GM19372 (cell line): ENCODE measurements around the gene CENPW.

ENCODE experiments used
- ATAC-seq: cut with Tn5 transposase; IDR thresholded peaks from one replicate; pipeline ENCODE4 v1.9.1; 2021; ENCODE audit warnings: mild to moderate bottlenecking, low read depth, moderate library complexity; ENCODE audit not compliant: unreplicated experiment

Gene CENPW

DNA sequence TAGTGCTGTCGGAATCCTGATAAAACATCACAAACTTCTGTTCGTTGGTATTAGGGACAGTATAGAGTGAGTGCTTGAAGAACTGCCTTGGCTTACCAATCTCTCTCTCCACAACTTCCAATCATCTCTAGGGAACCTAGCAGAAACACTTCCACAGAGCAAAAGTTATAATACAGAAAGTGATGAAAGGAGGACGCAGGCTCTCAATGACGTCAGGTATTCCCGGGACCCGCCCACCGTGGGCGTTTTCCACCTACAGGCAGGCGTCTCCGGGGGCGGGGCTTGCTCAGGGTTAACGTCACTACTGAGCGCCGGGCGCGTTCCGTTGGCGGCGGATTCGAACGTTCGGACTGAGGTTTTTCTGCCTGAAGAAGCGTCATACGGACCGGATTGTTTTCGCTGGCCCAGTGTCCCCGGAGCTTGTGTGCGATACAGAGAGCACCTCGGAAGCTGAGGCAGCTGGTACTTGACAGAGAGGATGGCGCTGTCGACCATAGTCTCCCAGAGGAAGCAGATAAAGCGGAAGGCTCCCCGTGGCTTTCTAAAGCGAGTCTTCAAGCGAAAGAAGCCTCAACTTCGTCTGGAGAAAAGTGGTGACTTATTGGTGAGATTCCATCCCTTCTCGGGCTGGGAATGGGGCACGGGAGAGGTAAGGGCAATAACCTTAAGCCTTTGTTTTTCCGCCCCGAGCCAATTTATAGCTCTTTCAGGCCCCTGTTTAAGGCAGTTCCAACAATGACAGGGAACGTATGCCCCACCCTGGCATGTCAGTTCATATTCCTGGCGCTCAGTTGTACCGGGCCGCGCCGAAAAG is at the start of gene CENPW:
TSS of gene CENPW (plus strand) at position 320 of the 814 bp plus-strand sequence. CDS start at position 479, 159 bp downstream.
- peak; percentile 88 for ATAC-seq

DNA sequence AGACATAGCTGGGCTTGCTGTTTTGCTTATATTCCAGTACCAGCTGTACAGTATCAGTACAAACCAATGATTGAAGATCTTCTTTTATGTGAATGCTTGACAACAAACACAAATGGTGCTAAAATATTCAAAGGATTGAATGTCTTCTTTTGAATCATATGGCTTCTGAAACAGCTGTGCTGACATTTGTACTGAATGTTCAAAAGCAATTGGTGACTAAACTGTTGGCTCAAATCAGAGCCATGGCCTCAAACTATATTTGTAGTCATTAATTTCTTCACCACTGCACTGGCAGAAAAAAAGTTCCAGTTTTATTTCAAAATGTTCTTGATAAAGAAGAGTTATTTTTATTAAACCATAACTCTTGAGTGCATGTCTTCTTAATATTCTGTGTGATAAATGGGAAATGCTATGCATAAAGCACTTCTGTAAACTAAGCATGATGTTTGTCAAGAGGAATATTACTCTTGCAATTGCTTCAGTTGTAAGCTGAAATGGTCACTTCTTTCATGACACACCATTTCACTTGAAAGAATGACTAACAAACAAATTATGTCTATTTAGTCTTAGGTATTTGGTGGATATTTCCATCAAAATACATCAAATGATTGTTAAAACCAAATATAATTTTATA is 45.9 kb upstream of the CENPW start:
- ATAC-seq = no peak

DNA sequence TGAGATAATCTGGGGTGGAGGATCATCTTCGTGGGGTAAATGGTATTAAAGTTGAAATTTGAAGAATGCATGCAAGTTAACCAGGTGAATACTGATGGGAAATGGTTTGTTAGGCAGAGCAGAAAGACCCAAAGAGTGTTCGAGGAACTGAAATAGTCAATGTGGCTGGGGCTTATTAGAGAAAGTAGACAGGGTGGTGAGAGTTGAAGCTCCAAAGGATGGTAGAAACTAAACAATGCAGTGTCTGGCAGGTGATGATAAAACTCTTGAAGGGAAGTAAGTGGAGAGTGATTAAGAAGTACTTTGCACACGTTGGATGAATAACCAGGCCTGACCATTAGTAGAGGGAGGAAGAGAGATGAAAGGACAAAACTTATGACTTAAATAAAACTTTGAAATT is 39.8 kb upstream of the CENPW start:
- ATAC-seq = no peak

DNA sequence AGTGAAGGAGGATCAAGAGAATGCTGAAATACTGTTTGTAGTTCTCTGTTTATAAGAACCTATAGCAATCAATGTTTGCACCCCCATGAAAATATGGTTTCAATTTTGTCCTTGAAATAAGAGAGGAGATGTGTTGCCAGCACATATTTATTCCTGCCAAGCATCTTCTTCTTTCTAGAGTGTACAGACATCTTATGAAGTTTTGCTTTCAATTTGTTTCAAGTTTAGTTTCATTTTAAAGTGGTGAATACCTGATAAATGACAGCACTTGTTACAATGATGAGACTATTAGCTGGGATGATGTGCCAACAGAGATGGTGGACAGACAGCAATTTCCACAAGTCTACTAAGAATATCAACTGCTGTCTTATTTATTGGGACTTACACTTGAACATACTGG is 39.2 kb upstream of the CENPW start:
- ATAC-seq = peak; percentile 87

DNA sequence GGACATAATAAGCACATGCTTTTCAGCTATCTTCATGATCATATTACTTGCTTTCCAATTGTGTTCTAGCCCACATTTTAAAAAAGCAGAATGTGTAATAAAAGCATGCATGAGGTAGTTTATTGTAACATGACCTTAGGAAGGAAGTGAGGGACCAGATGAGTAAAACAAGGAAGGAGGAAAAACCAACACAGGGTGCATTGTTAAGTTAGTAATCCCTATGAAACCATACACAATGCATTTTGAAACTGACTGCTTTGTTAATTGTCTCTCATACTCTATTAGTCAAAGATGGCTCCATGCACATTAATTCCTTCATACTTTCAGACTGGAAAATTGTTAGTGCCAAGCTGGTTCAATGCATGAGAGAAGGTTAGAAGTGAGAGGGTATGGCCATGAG is 37.7 kb upstream of the CENPW start:
- ATAC-seq = no peak

DNA sequence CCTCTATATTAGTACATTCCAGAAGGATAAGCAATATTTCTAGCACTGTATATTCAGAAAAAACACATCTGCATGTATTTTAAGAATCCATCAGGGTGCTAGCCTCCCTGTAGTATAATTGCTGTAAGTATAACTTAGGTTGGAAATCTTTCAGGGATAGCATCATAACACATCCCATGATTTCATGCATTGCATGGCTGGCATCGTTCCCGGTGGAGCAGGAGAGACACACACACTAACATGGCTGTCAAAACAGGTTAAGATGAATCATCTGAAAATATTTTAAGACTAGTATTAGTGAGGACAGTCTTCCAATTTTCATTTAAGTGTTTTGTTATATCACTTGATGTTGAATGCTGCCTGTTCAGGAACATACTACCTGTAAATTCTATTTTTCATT is 32.1 kb upstream of the CENPW start:
- ATAC-seq = no peak

DNA sequence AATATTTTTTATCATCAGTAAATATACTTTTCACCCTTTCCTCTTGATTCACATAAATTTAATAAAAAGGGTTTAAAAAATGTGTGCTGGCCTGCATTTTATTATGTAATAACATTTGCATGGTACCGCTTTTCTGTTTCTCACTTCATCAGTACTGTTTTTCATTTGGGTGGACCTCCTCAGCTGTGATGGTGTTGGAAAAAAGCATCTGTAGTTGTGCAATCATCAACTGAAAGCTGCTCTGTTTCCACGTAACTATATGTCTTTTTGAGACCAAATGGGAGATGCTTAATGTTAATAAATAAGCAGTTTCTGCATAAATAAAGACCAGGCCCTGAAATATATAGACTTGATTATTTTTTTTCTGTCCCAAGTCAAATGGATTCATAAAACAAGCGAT is 31.6 kb upstream of the CENPW start:
- ATAC-seq = no peak

DNA sequence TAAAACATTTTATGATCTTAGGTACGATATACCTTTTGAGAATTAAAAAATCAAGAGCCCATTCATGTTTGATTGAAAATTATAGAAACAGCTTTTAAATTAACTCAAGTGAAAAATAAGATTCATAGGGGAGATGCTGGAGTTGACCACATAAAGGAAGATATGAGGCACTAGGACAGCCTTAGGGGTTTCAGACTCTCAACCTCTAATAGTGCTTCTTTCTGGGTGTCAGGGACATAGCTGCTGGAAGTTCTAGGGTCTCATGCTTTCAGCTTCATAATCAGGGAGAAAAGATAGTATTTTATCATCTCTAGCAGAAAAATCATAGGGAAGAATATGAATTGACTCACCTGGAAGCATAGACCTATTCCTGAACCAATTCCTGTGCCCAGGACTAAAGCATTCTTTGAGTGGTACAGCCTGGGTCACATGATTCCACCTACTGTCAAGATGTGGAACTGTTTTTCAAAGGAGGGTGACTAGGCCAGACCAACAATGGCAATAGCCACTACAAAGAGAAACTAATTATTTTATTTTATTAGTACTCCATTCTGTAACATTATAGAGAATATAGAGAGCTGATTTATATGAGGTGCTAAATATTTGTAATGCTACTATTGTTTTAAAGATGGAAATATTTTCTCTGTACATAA is 27.8 kb upstream of the CENPW start:
- ATAC-seq = peak; percentile 87

DNA sequence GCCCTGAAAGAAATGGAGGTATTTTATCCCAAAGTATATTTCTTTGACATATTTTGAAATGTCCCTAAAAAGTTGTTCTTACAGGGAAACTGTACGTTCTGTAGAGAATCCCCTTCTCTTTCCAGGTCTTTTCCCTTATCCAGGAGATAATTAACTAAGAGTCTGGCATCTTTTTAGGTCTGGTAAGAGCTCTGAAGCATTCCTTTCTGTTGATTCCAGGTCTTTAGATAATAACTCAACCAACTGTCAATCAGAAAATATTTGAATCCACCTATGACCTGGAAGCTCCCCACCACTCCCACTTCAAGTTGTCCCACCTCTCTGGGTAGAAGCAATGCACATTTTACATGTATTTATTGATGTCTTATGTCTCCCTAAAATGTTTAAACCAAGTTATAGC is 26.0 kb upstream of the CENPW start:
- no peak for ATAC-seq

DNA sequence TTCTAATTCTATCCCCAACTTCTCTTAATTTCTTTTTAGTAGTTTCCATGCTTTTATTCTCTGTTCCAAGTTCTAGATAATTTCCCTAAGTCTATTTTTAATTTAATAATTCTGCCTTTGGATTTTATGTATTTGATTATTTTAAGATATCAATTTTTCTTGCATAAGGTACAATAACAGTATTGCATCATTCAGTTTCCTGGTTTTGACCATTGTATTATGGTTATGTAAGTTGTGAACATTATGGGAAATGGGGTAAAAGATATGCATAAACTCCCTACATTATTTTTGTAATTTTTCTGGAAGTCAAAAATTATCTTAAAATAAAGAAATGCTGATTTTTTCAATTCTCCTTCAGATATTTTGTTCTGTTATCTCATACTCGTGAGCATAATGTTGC is 21.1 kb upstream of the CENPW start:
- no peak for ATAC-seq

DNA sequence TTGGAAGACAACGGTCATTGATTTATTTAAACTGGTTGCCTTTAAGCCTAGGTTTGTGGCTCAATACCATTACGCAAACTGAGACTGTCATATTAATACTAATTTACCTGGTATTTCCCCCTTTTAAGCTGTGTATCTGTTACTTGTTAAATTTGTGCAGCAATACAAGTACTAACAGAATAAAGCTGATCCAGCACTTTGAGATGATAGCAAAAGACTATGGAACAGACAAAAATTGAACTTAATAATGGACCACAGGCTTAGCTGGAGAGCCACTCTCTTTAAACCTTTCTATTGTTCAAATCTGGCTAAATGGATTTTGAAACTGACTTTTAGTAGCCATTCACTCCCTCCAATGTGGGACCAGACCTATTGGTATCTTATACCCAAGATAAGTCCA is 6.2 kb upstream of the CENPW start:
- no peak for ATAC-seq

DNA sequence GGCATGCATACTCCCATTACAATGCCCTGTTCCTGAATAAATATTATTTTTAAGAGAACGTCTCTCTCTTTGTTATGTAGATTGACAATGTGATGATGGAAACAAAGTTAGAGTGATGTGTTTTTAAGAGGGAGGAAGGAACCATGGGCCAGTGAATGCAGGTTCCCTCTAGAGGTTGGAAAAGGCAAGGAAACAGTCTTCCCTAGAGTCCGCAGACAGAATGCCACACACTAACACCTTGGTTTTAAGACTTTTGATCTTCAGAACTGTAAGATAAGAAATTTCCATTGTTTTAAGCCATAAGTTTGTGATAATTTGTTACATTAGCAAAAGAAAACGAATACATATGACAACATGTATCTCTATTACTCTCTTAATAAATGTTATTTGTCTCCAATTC is 4.7 kb upstream of the CENPW start:
- no peak for ATAC-seq

DNA sequence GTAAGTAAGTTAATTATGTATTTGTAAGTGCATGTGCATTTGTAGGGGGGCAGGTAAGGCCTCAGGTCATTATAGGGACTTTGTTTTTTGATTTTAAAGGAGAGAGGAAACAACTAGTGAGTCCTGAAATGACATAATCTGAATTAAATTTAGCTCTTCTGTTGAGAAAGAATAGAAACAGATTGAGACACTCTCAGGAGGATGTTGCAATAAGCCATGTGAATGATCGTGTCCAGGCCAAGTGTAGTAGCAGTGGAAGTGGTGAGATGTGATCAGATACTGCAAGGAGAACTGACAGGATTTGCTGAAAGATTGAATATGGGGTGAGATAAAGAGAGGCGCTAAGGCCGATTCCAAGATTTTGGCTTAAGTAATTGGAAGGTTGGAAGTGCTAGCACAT is 2.6 kb upstream of the CENPW start:
- no peak for ATAC-seq

DNA sequence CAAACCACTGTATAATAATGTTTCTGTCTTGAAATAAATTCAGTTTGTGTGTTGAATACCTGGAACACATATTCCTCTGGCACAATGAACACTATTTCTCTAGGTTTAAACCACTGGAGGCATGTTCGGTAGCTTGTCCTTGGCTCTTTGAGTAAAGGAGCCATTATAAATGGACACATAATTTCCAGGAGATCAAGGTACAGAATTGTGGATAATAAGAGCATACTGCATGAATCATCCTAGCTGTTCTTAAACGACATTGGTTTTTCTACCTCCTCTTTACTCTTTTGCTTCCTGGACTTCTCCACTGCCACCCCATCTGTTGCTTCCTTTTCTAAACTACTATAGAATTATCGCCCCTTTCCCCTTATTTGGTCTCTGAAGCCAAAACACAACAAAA is 1.2 kb downstream of the CENPW start:
- no peak for ATAC-seq

DNA sequence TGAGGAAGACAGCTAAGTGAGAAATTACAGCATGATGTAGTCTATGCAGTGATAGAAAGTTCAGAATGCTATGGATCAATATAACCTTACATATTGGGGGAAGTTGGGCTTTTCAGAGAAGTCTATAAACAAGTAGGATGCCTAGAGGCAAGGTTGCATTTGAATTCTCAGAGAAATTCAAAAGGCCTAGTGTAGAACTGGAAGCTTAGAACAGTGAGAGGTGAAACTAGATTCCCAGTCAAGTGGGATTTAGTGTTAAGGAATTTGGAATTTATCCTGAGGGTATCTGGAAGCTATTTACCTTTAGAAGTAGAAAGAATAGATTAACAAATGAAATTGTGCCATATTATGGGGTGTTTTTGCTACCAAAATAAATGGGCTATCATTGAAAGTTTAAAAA is 4.3 kb downstream of the CENPW start:
- ATAC-seq = no peak

DNA sequence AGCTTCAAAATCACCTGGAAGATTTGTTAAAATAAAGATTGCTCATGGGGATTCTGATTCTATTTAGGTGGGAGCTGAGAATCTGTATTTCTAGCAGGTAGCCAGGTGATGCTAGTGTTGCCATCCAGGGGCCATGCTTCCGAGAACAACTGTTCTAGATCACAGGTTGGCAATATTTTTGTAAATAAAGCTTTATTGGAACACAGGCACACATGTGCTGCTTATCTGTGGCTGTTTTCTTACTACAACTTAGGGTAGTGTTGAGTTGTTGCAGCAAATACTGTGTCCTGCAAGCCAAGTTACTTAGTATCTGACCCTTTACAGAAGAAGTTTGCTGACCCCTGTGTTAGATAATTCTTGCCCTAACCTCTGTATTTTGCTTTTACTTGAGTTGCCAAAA is 12.0 kb downstream of the CENPW start:
- ATAC-seq = no peak

DNA sequence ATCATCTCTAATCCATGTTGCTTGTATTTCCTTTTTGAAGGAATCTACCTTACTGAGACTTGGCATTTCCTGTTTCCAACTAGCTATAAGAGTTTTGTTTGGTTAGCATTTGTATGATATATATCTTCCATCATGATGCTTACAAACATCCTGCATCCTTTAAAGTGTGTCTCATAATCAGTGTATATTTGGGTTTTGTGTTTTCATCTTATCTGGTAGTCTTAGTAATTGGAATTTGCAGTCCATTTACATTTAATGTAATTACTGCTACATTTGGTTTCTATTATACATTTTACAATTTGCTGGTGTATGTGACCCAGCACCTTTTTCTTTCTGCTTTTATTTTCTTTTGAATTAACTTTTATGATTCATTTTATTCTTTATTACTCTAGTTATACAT is 12.6 kb downstream of the CENPW start:
- ATAC-seq = no peak

DNA sequence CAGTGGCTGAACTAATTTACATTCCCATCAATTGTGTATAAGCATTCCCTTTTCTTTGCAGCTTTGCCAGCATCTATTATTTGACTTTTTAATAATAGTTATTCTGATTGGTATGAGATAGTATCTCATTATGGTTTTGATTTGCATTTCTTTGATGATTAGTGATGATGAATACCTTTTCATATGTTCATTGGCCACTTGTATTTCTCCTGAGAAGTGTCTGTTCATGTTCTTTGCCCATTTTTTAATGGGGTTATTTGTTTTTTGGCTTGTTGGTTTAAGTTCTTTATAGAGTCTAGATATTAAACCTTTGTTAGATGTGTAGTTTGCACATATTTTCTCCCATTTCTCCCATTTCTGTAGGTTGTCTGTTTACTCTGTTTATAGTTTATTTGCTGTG is 16.6 kb downstream of the CENPW start:
- ATAC-seq = no peak

DNA sequence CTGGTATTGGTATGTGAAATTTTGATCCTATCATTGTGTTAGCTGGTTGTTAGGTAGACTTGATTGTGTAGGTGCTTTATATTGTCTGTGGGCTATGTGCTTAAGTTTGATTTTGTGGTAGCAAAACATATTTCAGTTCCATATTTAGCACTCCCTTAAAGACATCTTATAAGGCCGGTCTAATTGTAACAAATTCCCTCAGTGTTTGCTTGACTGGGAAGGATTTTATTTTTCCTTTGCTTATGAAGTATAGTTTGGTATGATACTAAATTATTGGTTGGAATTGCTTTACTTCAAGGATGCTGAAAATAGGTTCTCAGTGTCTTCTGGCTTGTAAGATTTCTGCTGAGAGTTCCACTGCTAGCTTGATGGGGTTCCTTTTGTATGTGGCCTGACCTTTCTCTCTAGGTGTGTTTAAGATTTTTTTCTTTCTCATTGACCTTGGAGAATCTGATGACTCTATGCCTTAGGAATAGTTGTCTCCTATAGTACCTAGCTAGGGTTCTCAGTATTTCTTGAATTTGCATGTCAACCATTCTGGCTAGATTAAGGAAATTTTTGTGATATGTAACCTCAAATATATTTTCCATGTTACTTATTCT is 20.1 kb downstream of the CENPW start:
- no peak for ATAC-seq

DNA sequence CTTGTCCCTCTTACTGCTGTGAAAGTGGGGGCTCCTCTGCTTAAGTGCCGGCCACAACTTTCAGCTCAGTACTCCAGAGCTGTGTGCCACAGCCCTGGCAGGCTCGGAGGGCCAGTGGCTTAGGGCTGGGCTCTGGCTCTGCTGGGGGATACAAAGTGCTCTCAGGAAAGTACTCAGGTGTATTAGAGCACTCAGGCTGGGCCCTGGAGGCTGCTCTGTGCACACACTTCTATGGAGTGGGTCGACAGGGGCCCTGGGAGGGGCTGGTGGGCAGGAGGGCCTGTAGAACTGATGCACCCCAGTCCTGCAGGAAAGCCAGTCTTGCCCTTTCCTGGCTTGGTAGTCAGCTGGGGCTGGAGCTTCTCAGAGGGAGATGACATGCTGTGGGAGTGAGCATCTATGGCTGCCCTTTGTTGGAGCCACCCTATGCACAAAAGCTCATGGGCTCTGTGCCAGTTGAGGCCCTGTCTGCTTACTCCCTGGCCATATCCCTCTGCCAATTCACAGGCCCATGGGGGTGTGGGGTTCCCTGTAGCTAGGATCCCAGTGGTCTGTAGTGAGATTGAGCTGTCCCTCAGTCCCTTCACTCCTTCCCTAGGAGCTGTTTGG is 22.0 kb downstream of the CENPW start:
- no peak for ATAC-seq

DNA sequence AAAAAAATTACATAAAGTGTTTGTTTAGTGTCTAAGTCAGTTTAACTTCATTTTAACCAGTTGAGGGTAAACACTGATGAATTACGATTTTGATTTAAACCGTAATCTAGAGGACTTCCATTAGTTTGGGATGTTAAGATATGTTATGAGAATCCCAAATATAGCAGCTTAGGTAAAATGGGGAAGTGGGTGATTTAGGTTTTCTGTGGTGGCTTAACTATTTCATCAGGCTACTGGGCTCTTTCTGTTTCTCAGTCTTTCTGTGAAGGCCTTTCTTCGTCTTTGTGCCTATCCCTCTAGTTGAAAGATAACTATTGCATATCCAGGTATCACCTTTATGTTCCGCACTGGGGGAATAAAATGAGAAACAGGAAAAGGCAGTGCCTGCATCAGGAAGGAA is 27.9 kb downstream of the CENPW start:
- ATAC-seq = no peak
